Fibroblast of pulmonary artery (primary cell): ENCODE results near the gene SLC28A3.

Source experiments
- DNase-seq: peaks from one replicate; pipeline ENCODE4 v3.0.0-alpha.2; 2010; ENCODE audit warnings: low read depth
- H3K4me3 ChIP-seq: replicated peaks from 2 replicates; pipeline ENCODE4 v1.5.1; 2011; ENCODE audit warnings: low read depth, mild to moderate bottlenecking, control low read depth, low read length, moderate library complexity
- TF ChIP-seq, protein P1 (sequence below): IDR thresholded peaks from 2 replicates; pipeline ENCODE4 v1.5.1; 2011; ENCODE audit warnings: mild to moderate bottlenecking, control low read depth, low read length, inconsistent platforms; ENCODE audit errors: missing control alignments

Gene SLC28A3

DNA sequence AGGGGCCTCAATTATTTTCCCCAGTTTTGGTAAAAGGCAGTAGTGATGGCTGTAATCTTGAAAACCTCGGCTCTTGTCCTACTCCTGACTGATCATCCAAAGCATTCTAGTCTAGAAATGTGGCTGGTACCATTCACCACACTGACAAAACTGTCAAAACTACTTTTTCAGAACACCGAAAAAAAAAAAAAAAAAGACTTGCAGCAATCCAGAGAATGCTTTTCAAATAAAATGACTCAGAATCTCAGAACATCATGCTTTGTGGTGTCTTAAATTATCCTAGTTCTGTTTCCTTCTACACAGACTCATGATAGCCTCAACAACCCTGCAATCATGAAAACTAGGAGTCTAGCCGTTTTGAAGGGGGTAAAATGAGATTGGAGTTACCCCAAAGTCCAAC lies 13.4 kb downstream of the SLC28A3 start:
- TF ChIP-seq, protein P1, sequence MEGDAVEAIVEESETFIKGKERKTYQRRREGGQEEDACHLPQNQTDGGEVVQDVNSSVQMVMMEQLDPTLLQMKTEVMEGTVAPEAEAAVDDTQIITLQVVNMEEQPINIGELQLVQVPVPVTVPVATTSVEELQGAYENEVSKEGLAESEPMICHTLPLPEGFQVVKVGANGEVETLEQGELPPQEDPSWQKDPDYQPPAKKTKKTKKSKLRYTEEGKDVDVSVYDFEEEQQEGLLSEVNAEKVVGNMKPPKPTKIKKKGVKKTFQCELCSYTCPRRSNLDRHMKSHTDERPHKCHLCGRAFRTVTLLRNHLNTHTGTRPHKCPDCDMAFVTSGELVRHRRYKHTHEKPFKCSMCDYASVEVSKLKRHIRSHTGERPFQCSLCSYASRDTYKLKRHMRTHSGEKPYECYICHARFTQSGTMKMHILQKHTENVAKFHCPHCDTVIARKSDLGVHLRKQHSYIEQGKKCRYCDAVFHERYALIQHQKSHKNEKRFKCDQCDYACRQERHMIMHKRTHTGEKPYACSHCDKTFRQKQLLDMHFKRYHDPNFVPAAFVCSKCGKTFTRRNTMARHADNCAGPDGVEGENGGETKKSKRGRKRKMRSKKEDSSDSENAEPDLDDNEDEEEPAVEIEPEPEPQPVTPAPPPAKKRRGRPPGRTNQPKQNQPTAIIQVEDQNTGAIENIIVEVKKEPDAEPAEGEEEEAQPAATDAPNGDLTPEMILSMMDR: no peak
- no peak overlapping the region for H3K4me3 ChIP-seq
- DNase-seq: no peak

DNA sequence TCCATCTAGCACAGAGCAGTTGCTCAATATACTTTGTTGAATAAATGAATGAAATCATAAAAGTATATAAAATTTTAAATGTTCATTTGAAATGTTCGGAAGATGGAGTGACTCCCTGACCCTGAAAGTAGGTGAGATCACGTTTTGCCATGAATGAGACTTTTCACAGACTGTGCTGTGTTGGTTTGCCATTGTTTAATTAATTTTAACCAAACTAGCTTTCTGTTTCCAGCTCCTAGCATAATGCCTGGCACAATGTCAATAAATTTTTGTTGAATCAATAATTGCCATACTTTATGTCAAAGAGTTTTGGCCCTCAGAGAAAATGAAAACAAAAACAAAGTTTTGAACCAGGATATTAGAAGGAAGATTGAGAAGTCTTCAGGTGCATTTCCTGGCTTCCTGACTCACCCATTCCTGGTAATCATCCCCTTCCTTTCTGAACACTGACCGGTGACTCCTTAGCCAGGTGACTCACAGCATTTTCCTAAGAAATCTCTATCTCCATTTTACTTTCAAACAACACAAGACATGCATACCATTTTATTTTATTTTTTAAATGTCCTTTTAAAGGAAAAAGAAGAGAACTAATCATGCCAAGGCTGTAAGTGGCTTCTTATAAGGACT lies 15.1 kb downstream of the SLC28A3 start:
- no peak overlapping the region for H3K4me3 ChIP-seq
- no peak for DNase-seq

DNA sequence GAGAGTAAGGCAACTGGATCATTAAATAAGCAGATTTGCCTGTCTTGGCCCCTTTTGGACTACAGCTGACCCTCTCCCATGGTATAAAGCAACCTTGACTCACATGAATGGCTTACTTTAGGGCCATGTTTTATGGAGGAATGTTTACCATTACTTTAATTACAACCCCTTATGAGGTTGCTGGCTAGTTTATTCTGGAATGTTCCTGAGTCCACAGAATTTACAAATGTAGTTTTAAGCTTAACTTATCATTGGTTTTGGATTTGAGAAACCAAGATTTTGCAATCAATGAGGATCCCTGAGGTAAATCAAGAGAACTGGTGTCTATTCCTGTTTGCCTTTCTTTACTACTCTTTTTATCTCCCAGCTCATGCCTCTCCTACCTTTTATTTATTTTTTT lies 15.7 kb downstream of the SLC28A3 start:
- H3K4me3 ChIP-seq: no peak overlapping the region
- no peak for DNase-seq
- TF ChIP-seq, protein P1: no peak

More for the DNA sequence above, 15.1 kb downstream of the SLC28A3 start:
- TF ChIP-seq, protein P1: no peak

DNA sequence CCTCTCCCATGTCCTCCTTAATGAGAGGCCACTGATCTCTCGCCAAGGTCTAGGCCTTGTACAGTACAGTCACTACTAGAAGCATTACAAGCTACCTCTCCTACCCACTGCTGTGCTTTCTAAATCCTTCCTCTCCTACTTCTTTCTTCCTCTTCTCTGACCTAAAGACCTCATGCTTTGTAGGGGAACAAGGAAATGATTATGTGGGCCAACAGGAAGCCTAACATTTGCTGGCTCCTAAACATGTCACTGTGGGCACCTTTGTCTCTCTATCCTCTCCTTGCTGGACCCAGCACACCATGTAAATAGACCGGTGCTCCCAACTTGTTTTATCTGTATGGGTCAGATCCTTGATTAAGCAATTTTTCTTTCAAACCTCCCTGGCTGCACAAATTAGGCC lies 16.7 kb downstream of the SLC28A3 start:
- H3K4me3 ChIP-seq: no peak overlapping the region

DNA sequence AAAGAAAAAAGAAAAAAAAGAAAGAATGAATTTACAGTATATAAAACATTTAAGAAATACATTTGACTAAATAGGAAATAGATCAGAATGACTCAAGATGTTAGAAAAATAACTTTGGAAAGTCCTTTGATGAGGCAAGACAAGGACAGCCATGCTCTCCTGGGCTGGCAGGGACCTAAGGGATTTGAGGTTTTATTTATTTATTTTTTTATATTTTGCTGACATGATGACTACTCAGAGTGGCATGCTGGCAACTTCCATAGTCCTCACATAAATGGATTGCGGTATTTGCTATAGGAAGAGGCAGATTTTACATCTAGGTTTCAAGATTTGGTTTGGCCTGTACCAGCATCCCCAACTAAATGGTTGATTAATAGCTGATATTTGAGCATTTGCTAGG lies 17.7 kb downstream of the SLC28A3 start:
- DNase-seq: peak; percentile 63
- TF ChIP-seq, protein P1: no peak
- no peak overlapping the region for H3K4me3 ChIP-seq

More for the DNA sequence above, 16.7 kb downstream of the SLC28A3 start:
- TF ChIP-seq, protein P1: no peak
- no peak for DNase-seq

DNA sequence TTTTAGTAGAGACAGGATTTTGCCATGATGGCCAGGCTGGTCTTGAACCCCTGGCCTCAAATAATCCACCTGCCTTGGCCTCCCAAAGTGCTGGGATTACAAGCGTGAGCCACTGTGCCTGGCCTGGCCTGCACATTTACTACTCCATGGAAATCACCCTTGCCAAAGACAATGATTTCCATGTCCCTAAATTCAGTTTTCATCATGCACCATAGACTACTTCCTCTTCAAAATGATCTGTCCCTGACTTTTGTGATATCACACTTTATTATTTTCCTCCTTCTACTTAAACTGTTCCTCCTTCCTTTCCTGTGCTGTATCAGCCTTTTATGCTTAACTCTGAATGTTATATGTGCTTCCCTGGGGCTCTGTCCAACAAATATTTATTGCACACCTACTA lies 20.3 kb downstream of the SLC28A3 start:
- TF ChIP-seq, protein P1: no peak
- DNase-seq: no peak
- no peak overlapping the region for H3K4me3 ChIP-seq

DNA sequence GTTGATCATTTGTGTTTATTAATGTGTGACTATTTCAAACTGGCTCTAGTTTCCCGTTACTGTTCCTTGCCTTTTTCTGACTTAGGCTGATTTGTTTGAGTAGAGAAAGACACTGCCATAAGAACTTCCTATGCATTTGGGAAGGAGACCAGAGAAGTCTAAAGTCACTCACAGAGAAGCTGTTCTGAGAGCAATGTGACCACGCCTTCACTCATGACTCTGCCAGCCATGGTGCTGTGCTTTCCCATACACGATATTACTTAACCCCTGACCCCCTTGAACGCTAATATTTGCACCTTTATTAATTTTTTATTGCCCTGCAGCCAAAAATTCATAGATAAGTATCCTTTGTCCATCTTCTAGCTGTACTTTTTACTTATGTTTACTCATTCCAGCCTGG lies 20.9 kb downstream of the SLC28A3 start:
- TF ChIP-seq, protein P1: no peak
- DNase-seq: no peak
- H3K4me3 ChIP-seq: no peak overlapping the region
